Lung (tissue), 12 donors: Measurements from ENCODE around the gene C2orf92. TPM values are rescaled to one million over a fixed set of nuclear protein-coding genes. Genes with fewer than 3 reads are reported as not detected.

Experiments used
- ATAC-seq: fragments of 200-7000 bp; cut with Tn5 transposase; one replicate; pipeline ENCODE4 v1.9.1; 2020; ENCODE audit warnings: moderate number of reproducible peaks; ENCODE audit not compliant: insufficient read depth, low FRiP score
- DNase-seq, 3 donors: peaks; one replicate each; pipeline ENCODE4 v3.0.0-alpha.2; 2013 to 2017
- H3K27ac ChIP-seq, 2 donors: one replicate each; pipeline ENCODE4 v1.5.1; 2013; ENCODE audit warnings: mild to moderate bottlenecking in 2 of 2, moderate library complexity in 2 of 2, control low read depth in 1 of 2, inconsistent platforms in 1 of 2, low read depth in 1 of 2, low read length in 1 of 2
- H3K27me3 ChIP-seq, 3 donors: one replicate each; pipeline ENCODE4 v1.5.1; 2013; ENCODE audit warnings: low read length in 2 of 3; ENCODE audit not compliant: control insufficient read depth in 3 of 3, insufficient read depth in 3 of 3
- H3K36me3 ChIP-seq, 4 donors: one replicate each; pipeline ENCODE4 v1.5.1; 2013; ENCODE audit warnings: low read length in 4 of 4, mild to moderate bottlenecking in 1 of 4, moderate library complexity in 1 of 4; ENCODE audit not compliant: control insufficient read depth in 4 of 4, insufficient read depth in 4 of 4
- H3K4me1 ChIP-seq, 5 donors: one replicate each; pipeline ENCODE4 v1.5.1; 2013; ENCODE audit warnings: low read length in 5 of 5, mild to moderate bottlenecking in 2 of 5, moderate library complexity in 1 of 5; ENCODE audit not compliant: control insufficient read depth in 5 of 5, insufficient read depth in 5 of 5
- H3K4me3 ChIP-seq: one replicate; pipeline ENCODE4 v1.5.1; 2013; ENCODE audit warnings: mild to moderate bottlenecking, control low read depth, moderate library complexity
- H3K9ac ChIP-seq, 2 donors: one replicate each; pipeline ENCODE4 v1.5.1; 2013; ENCODE audit warnings: low read length in 2 of 2, control low read depth in 1 of 2; ENCODE audit not compliant: insufficient read depth in 1 of 2
- H3K9me3 ChIP-seq, 4 donors: one replicate each; pipeline ENCODE4 v1.5.1; 2013; ENCODE audit warnings: low read length in 3 of 4, mild to moderate bottlenecking in 1 of 4, moderate library complexity in 1 of 4; ENCODE audit not compliant: control insufficient read depth in 4 of 4, insufficient read depth in 3 of 4
- CTCF ChIP-seq: IDR thresholded peaks from 2 replicates; pipeline ENCODE4 v1.5.1; 2012; ENCODE audit warnings: mild to moderate bottlenecking; ENCODE audit errors: control extremely low read depth, extremely low read depth
- WGBS, 2 donors: extraction: QIAGEN DNeasy Blood & Tissue Kit; methylation state at CpG; one replicate each; pipeline ENCODE4 v1.1.7; 2013; 5-methylcytosine and 5-hydroxymethylcytosine counted together
- polyA plus RNA-seq, 2 donors: library from polyadenylated mRNA; stranded (reverse); fragments of 200-250 nt; gene quantifications; one replicate each; pipeline ENCODE4 v1.2.1, GENCODE V29; 2013
- total RNA-seq, 2 donors: library from RNA; depleted of rRNA in 1 of 2; stranded (reverse); fragments of >200 nt in 1 of 2; gene quantifications; one replicate each; pipeline ENCODE4 v1.2.1, GENCODE V29; 2014 to 2021
- donor health status: control.
- donor health status: control.
- donor health status: Bipolar disorder and iron deficiency.
- donor health status: healthy.
- donor health status: DM: yes; HTN: yes; CAD: no.

The C2orf92 gene
- total and polyA plus RNA-seq, 4 donors: 1.8 to 19.0 (median 14.2) TPM

DNA sequence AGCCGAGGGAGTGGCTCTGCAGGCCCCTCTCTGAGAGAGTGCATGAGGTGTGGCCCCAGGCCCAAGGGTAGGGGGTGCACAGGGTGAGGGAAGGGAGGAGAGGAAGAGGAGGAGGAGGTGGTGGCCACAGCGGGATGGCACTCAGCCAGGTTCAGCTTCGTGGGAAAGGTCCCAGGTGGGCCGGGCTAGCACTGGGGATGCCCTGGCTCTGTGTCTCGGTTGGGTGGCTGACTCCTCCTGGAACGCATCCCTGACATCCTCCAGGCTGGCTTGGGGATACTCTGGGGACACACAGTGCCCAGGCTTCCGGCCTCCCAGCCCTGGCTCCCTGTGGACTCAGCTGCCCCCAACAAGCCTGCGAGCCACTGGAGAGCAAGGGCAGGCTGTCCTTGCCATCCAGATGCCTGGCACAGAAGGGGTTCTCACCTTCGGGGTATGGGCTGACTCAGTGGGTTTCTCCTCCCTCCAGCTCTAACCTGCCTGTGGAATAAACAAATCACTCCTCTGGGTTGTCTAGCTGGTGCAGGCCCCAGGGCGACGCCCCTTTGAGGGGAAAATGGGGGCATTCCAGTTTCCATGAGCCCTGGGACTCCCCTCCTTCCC, 43.3 kb downstream of the C2orf92 start:
- Histone ChIP-seq H3K27ac (no peak overlapping the region), H3K9ac (no peak overlapping the region), H3K27me3 (no peaks in the 10 kb centered on the region), H3K4me3 (no peak overlapping the region), H3K36me3 (no peaks in the 10 kb centered on the region), H3K4me1 (no peaks in the 10 kb centered on the region), H3K9me3 (no peaks in the 10 kb centered on the region)
- no peak for TF ChIP-seq CTCF
- 72 to 75% methylated on average over 11 of the region's 11 CpGs for WGBS, 2 donors
- DNase-seq (no peak), ATAC-seq (no peak)

- peak in 1 of 3 donors; percentile 8 for DNase-seq
- H3K4me3 ChIP-seq: no peak within 1 kb of the TSS
- H3K36me3 ChIP-seq: no peaks in the 10 kb centered on the region
- no peak for TF ChIP-seq CTCF
- no peaks in the 10 kb centered on the region for H3K27me3 ChIP-seq
- peak within 1 kb of the TSS in 1 of 2 donors; percentile 41 for H3K27ac ChIP-seq
- no peak for ATAC-seq
- 63 to 71% methylated on average over 21 of the region's 21 CpGs for WGBS, 2 donors
- H3K4me1 ChIP-seq: no peaks in the 10 kb centered on the region
- H3K9ac ChIP-seq: no peak within 1 kb of the TSS
- no peaks in the 10 kb centered on the region for H3K9me3 ChIP-seq
These were observed 44.0 kb downstream of the C2orf92 start, which contains the start of gene ZAP70 for GRCh38 chr2:97713296-97714083. Gene ZAP70 (plus strand): TSS chr2:97713576. CDS start chr2:97724037, 10,461 bp downstream.

DNA sequence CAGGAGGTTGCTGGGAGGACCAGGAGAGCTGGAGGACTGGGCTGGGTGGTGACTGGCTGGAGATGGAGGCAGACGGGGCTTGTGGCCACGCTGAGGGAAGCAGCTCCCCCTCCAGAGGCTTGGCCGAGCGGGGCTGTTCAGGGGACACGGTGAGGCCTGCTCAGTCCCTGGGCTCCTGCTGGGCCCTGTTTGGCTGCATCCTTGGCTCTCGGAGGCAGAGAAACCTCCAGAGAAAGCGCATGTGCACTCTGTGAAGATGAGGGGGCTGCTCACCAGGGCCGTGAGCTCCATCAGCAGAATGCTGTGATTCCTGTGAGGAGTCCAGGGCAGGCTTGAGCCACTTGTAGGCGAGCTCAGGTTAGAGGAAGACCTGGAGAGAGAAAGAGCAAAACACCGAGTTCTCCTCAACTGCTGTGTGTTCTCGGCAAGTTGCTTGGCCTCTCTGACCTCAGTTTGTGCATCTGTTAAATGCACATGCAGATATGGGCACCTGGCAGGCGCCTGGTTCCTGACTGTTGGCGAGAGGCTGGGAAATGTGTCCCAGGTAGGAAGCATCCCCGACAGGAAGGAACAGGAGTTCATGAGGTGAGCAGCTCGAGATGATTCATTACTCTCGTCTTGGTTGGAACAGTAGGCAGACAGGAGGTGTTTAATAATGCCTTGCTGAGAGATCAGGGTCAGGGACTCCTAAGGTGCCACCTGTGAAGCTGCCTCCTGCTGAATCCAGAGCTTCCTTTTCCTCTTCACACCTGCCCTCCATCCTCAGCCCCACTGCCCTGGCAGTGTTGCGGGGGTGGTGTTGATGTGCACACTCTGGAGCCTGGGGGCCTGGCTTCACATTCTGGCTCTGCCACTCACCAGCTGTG, 44.8 kb downstream of the C2orf92 start:
- Histone ChIP-seq H3K4me1 (no peaks in the 10 kb centered on the region), H3K27me3 (no peaks in the 10 kb centered on the region), H3K9me3 (no peaks in the 10 kb centered on the region), H3K36me3 (no peaks in the 10 kb centered on the region), H3K27ac (no peak overlapping the region), H3K9ac (no peak overlapping the region), H3K4me3 (no peak overlapping the region)
- ATAC-seq (no peak), DNase-seq (no peak)
- no peak for TF ChIP-seq CTCF
- 79 to 86% methylated on average over 17 of the region's 17 CpGs for WGBS, 2 donors
